ENCODE data around the gene PLXNB3.

The PLXNB3 gene

GRCh38 chrX:153773741-153774575, 9.9 kb downstream of the PLXNB3 start:
- no peak for DNase-seq

- DNase-seq: no peak
These were observed 10.7 kb downstream of the PLXNB3 start for GRCh38 chrX:153774576-153775292.

- no peak for DNase-seq
These were observed 11.5 kb downstream of the PLXNB3 start for GRCh38 chrX:153775293-153776119.

- DNase-seq: no peak
These were observed 12.1 kb downstream of the PLXNB3 start for GRCh38 chrX:153776120-153776599.

GRCh38 chrX:153776611-153777045, 12.6 kb downstream of the PLXNB3 start:
- DNase-seq: no peak

- DNase-seq: no peak
These were observed 13.4 kb downstream of the PLXNB3 start for GRCh38 chrX:153777261-153778090.

GRCh38 chrX:153778181-153778580, 14.1 kb downstream of the PLXNB3 start:
- no peak for DNase-seq

DNA sequence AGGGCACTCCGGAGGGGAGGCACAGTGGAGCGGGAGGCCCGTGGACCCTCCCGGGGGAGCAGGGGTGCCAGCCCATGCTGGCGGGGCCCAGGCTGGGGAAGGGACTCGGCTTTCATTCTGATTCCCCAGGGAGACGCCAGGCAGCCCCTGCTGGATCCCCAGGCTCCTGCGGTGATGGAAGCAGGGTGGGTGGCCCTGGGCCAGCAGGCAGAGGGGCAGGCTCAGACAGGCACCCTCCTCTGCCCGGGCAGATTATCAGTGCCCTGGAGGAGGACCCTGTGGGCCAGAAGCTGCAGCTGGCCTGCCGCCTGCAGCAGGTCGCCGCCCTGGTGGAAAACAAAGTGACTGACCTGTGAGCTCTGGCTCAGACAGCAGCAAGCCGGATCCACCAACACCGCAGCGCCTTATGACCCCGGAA, 14.6 kb downstream of the PLXNB3 start:
- DNase-seq: no peak

- no peak for DNase-seq
These were observed 16.0 kb downstream of the PLXNB3 start for GRCh38 chrX:153779891-153780677.

- no peak for DNase-seq
These were observed 16.8 kb downstream of the PLXNB3 start, which contains the start of gene SRPK3 for GRCh38 chrX:153780678-153781427. TSS of gene SRPK3 (plus strand) at chrX:153781041. CDS start at chrX:153781087, 46 bp downstream.

GRCh38 chrX:153781428-153782047, 17.5 kb downstream of the PLXNB3 start:
- no peak for DNase-seq

DNA sequence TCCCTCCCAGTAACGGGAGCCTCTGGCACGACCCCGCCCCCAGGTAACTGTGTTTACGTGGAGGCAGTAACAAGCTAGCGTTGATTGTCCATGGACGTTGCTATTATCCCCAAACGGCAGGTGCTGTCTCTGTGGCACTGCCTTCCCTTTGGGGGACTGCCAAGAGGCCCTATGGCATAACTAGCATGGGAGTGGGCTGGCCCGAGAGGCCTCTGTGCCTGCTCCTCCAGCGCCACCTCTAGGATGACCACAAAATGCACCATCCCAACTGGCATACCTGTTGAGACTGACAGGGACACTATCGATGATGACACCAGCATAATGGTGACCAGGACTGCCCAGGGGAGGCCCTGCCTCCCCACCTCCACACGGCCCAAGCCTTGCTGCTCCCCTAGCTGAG, 18.3 kb downstream of the PLXNB3 start:
- DNase-seq: no peak

- DNase-seq: no peak
These were observed 18.8 kb downstream of the PLXNB3 start for GRCh38 chrX:153782871-153783270.

- no peak for DNase-seq
These were observed 19.4 kb downstream of the PLXNB3 start for GRCh38 chrX:153783378-153784013.

GRCh38 chrX:153784325-153784967, 20.4 kb downstream of the PLXNB3 start:
- DNase-seq: no peak

- DNase-seq: no peak
These were observed 22.6 kb downstream of the PLXNB3 start for GRCh38 chrX:153786669-153787068.

- no peak for DNase-seq
These were observed 25.6 kb downstream of the PLXNB3 start for GRCh38 chrX:153789654-153790053.

GRCh38 chrX:153791104-153791852, 27.2 kb downstream of the PLXNB3 start:
- no peak for DNase-seq

All from right kidney (tissue), 1 donor.